DMS53 treated with DMSO at 0.1 percent for 48 hours (cell line): ENCODE data around the gene MC1R.
"Not testable (repeated sequence)": the region's sequence is repeated elsewhere in the genome, so short reads cannot be mapped to it uniquely, and the experiment has no call there.

Experiments
- DNase-seq: peaks from one replicate; lab custom pipeline; 2025; ENCODE audit not compliant: unreplicated experiment; lab: John Stamatoyannopoulos, UW

Gene MC1R

DNA sequence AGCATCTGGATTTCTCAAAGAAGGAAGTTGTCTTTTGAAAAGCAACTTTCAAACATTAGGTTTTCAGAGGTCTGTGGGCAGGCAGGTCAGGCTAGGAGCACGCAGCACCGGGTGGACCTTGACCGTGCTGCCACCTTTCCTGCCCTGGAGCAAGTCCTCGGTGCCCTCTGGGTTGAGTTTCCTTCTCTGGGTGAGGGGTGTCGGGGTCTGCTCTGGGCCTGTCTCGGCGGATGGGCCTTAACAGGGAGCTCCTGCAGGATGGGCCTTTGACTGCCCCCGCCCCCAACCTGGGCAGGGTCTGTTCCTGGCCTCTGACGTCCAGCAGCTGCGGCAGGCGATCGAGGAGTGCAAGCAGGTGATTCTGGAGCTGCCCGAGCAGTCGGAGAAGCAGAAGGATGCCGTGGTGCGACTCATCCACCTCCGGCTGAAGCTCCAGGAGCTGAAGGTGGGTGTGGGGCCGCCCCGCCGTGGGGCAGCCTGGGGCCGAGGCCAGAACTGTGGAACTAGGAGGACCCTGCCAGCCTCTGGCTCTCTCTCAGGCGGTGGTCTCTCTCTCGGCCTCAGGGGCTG lies 38.6 kb downstream of the MC1R start:
- DNase-seq = no peak

DNA sequence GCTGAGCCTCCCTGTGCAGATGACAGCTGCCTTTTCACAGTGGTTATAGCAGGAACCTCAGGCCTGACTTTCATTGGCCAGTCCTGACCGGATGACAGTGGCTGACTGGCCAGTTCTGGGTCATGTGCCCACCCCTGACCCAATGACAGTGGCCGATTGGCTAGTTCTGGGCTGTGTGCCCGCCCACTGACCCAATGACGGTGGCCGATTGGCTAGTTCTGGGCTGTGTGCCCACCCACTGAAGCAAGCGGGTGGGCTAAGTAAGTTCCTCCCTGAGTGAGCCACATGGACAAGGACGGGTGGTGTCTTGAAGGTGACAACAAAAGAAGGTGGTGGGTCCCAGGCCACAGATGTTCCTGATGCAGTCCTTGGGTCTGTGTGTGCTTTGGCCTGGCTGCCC lies 39.4 kb downstream of the MC1R start:
- DNase-seq = no peak

DNA sequence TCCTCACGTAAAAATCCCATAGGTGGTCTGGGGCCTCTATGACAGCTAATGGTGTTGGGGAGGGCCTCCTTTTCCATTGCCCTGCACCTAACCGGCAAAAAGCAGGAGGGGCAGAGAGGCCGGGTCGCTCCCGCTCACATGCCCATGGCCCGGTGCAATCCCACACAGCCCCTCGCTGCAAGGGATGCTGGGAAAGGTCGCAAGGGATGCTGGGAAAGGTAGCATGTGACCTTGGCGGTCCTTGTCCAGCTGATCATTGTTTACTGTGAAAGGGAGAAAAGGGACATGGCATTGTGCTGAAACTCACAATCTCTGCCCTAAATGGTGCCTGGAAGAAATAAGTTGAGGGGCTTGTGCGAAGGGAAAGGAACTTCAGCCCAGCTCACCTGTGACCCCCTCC lies 39.9 kb downstream of the MC1R start:
- DNase-seq = no peak

DNA sequence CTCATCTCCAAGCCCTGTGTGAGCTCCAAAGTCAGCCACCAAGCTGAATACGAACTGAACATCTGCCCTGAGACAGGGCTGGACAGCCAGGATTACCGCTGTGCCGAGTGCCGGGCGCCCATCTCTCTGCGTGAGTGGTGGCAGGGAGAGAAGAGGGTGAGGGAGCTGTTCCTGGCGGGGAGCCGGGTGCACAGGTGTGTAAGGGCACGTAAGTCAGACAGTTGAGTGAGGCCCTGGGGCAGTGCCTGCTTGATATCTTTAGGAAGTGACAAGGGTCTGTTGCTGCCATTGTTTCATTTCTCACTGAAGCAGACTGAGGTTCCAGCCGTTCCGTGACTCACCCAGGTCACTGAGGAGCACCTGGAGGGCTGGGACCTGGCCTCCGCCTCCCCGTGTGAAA lies 42.3 kb downstream of the MC1R start:
- DNase-seq = no peak

DNA sequence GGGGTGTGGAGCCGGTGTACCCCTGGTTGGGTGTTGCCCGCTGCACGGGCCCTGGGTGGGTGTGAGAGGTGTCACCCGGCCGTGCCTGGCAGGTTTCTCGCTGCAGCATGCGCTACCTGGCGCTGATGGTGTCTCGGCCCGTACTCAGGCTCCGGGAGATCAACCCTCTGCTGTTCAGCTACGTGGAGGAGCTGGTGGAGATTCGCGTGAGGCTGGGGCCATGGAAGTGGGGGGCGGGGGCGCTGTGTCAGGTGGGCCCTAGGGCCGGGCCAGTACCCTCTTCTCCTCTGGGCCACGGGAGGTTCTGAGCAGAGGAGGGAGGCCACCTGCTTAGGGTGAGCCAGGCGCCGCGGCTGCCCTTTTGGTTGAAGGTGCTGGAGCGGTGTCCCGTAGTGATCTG lies 43.3 kb downstream of the MC1R start:
- no peak for DNase-seq

DNA sequence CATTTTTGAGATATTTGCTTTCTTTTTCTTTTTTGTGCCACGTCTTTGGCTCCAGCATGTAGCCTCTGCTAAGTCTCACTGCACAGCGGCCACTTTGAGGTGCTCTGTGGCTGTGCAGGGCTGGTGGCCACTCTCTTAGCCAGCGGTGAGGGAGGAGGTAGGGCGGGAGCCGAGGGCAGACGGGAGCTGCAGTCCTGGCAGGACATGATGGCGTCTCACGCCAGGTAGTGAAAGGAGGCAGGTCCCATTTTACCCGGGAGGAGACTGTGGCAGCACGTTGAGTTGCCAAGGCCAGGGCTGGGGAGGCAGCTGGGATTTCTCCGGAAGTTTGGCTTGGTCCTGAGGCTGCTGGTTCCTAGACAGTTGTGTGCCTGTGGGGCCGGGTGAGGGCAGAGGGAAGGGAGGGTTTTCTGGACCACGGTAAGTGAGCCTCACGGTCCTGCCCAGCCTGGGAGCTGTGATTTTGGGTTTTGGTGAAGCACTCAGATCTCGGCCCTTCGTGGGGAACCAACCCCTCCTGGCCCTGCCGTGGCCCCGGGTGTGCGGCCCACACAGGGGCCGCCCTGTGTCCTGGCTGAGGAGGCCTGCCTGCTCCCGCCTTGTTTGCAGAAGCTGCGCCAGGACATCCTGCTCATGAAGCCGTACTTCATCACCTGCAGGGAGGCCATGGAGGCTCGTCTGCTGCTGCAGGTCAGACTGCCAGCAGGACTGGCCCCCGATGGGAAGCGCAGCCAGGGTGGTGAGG lies 44.3 kb downstream of the MC1R start:
- DNase-seq = no peak

DNA sequence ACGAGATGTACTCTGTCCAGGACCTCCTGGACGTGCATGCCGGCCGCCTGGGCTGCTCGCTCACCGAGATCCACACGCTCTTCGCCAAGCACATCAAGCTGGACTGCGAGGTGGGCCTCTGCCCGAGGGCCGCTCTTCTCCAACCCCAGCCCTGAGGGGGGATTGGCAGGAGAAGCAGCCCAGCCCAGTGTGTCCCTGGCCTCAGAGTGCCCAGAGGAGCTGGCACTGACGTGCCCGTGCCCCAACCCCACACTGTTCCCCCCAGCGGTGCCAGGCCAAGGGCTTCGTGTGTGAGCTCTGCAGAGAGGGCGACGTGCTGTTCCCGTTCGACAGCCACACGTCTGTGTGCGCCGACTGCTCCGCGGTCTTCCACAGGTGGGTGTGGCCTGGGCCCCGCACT lies 45.5 kb downstream of the MC1R start:
- DNase-seq = no peak

DNA sequence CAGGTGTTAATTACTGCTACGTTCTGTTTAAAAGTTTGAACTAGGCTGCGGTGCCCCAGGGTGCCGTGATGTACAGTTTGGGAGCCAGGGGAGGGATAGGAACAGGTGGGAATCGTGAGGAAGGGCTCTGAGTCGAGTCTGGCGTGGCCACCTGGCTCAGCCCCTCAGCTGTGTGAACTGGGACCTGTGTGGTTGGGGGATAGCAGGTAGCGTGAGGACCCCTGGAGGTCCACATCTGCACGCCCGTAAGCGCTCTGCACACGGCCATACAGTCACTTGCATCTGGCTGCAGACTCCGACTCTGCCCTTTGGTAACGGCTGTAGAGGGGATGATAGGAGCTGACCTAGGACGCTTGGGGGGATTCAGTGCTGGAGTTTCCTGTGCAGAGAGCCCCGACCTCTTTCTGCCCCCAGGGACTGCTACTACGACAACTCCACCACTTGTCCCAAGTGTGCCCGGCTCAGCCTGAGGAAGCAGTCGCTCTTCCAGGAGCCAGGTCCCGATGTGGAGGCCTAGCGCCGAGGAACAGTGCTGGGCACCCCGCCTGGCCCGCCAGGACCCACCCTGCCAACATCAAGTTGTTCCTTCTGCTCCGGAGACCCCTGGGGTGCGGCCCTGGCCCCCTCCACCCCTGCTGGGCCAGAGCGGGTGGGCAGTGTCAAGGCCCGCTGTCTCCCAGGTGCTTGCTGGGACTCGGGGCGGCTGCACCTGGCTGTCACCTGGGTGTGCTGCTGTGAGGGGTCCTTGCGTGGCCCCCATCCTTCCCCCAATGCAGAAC lies 47.0 kb downstream of the MC1R start:
- no peak for DNase-seq

DNA sequence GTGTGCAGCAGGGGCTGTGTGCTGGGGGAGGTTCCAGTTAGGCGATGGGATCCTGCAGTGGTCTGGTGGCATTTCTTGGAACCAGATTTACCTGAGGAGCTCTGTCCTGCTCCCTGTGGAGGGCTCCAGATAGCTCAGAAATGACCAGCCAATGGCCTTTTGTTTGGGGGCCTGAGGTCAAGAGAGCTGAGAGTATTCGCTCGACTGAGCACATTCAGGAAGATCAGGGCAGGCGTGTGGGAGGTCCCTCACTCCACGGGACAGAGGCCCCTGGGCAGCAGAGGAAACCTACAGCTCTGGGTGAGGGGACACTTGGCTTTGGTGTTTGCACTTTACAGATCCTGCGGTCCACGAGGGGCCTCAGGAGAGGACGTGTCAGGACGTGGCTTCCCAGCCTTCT lies 48.1 kb downstream of the MC1R start:
- no peak for DNase-seq

DNA sequence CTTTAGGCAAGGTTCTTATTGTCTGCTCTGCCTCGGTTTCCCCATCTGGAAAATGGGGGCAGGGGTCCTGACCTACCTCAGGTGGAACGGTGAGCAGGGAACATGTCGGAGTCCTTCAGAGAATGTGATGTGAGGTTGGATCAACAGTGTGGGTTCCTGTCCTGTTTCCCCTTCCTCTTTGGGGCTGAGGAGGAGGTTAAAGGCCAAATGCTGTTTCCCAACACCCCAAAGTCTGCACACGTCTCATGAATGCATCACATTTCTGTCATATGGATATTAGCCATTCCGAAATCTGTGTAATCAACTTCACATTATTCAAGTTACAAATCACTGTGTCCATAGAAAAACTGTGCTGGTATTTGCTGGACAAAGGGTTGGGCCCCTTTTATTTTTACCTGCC lies 48.8 kb downstream of the MC1R start:
- not testable (repeated sequence) for DNase-seq

DNA sequence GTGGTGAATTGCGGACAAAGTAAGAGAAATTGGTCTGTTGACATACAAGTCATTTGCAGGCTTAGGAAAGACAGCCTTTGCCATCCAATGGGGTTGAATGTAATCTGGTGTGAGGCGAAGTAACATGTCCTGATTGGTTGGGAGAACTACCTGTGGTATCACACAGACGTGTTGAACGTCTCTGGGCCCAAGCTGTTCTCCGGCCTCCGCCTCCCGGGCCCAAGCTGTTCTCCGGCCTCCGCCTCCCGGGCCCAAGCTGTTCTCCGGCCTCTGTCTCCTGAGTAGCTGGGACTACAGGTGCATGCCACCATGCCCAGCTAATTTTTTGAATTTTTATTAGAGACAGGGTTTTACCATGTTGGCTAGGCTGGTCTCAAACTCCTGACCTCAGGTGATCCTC lies 49.4 kb downstream of the MC1R start:
- DNase-seq = not testable (repeated sequence)

DNA sequence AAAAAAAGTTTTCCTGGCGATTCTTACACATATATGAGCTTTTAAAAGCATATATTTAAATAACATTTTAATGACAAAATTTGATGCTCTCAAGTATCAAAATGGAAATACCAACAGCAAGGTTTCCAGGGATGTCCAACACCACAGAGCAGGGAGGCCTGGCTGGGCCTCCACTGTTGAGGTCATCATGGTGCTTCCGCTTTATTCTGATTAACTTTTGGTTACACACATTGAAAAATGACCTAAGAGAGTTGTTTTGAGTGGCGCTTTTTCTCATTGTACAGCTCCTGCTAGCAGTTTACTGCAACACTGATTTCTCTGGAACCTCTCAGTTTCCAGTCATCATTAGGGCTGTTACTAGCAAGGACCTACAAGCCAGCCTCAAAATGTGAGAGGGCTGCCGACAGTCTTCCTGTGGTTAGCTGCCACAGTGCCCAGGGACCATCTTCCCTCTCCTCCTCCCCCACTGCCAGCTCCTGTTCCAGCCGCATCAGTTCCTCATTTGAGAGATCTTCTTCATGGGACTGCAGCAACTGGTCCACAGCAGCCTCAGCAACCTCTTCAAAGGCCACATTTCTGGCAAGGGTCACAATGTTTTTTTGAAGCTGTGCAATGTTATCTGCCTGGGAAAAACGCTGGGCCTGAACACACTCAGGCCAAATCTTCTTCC lies 51.2 kb downstream of the MC1R start:
- no peak for DNase-seq
